GM19452 (cell line): ENCODE measurements around the gene NFATC3.
A peak's percentile ranks its signal among the peaks of the same experiment; 100 is the strongest.

ENCODE experiments used
- ATAC-seq: cut with Tn5 transposase; IDR thresholded peaks from one replicate; pipeline ENCODE4 v1.9.1; 2021; ENCODE audit not compliant: unreplicated experiment

Gene NFATC3

DNA sequence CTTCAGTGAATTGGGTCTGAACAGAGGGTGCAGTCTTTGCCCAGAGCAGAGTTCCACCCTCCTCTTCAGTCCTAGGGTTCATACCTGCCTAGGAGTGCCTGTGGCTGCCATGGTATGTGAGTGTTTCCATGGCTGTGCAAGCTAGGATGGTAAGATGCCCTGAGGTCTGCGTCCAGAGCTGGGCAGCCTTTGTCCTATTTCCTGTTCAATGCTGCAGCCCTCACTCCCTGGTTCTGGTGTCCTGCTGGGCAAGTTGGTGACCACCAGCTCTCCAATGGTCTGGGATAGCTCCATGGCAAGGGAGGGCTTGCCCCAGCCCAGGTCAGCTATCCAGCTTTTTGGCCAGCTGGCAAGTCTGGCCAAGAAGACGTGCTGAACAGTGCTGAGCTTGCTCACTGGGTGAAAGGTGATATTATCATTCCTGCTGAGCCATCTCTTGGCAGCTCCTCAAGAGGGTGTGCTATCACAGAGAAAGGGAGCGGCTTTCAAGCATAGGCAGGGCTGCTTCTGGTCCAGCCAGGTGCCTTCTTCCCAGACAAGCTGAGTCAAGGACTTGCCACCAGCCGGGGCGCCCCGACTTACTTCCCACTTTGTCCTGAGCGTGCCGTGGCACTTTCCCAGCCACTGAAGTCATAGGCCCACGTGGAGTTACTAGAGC is 13.0 kb upstream of the NFATC3 start:
- no peak for ATAC-seq

- ATAC-seq = no peak
Measured at GRCh38 chr16:68073902-68074760, 11.0 kb upstream of the NFATC3 start.

GRCh38 chr16:68074850-68075555 is 10.2 kb upstream of the NFATC3 start:
- peak; percentile 64 for ATAC-seq

DNA sequence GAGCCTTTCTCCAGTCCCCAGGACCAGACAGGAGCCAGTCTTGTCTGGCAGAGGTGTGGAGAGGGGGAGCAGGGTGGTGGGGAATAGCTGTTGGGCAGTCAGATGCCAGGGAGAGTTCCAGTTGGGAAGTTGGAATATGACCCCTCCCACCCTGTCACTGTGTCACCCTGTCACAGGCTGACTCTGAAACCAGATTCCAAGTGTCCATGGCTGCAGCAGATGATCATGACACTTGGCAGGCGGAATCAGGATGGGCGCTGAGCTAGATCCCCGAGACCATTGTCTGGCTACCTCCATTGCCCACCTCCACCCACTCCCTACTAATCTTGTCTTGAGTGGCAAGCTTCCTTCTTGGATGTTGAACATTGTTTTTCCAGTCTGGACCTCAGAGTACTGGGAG is 9.2 kb upstream of the NFATC3 start:
- no peak for ATAC-seq

DNA sequence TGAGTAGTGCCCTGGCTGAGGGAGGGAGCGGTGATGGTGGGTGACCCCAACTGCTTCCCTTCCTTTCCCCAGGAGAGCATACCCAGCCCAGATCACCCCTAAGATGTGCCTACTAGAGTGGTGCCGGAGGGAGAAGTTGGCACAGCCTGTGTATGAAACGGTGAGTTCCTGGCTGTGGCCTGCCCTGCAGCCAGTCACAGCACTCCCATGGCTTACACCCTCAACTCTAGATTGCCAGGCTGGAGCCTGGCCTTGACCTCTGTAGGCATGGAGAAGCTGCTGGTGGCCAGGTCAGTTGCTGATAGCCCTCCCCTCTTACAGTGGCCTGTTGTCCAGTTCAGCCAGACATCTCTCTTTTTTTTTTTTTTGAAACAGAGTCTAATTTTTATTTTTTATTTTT is 8.6 kb upstream of the NFATC3 start:
- ATAC-seq = no peak

- ATAC-seq = no peak
Measured at GRCh38 chr16:68077866-68078700, 7.1 kb upstream of the NFATC3 start.

DNA sequence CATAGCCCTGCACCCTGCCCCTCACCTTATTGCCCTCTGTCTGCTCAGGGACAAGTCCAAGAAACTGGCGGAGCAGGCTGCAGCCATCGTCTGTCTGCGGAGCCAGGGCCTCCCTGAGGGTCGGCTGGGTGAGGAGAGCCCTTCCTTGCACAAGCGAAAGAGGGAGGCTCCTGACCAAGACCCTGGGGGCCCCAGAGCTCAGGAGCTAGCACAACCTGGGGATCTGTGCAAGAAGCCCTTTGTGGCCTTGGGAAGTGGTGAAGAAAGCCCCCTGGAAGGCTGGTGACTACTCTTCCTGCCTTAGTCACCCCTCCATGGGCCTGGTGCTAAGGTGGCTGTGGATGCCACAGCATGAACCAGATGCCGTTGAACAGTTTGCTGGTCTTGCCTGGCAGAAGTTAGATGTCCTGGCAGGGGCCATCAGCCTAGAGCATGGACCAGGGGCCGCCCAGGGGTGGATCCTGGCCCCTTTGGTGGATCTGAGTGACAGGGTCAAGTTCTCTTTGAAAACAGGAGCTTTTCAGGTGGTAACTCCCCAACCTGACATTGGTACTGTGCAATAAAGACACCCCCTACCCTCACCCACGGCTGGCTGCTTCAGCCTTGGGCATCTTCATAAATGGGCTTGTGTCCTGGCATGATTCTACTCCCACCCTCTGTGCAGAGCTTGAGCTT is 6.3 kb upstream of the NFATC3 start:
- no peak for ATAC-seq

DNA sequence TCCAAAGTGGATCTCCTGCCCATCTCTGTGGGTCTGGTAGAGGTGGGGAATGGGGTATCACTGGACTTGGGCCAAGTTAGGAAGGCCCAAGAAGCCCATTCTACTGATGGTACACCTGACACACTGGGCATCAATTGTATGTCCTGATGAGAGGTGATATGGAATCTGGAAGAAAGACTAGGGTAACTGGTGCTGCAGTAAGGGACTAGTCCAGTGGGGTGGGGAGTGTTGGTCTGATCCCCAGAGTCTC is 5.9 kb upstream of the NFATC3 start:
- ATAC-seq = no peak

DNA sequence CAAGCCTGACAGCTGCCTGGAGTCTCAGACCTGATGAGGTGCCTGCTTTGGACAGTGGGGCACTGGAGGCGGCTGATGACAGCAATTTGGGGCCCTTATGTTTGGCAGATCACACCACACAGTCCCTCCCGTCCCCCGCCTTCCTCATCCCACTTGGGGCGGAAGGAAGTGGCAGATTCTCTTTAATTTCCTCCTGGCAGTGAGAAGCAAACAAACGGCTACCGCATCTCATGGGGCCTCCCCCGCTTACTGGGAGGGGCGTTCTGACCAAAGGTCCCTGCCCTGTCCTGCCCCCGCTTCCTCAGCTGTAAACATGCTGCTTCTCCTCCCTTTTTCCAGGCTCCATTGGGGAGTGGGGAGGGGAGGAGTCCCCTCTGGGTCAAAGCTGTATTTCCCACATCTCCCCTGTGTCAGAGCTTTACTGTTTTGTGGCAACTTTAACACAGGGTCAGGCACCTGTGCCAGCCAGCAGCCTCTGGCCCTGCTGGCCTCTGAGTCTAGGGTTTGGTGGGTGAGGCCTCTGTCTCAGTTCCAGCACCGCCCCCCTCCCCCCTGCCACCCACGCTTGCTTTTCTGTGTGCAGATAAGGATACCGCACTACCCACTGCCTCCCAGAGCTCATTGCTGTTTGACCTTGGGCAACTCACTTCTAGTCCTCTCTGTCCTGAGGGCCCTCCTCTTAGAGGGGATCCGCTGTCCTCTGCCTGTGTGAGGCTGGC is 5.4 kb upstream of the NFATC3 start:
- no peak for ATAC-seq

GRCh38 chr16:68081861-68082628 is 3.1 kb upstream of the NFATC3 start:
- no peak for ATAC-seq

GRCh38 chr16:68082629-68083238 is 2.4 kb upstream of the NFATC3 start:
- ATAC-seq = no peak

DNA sequence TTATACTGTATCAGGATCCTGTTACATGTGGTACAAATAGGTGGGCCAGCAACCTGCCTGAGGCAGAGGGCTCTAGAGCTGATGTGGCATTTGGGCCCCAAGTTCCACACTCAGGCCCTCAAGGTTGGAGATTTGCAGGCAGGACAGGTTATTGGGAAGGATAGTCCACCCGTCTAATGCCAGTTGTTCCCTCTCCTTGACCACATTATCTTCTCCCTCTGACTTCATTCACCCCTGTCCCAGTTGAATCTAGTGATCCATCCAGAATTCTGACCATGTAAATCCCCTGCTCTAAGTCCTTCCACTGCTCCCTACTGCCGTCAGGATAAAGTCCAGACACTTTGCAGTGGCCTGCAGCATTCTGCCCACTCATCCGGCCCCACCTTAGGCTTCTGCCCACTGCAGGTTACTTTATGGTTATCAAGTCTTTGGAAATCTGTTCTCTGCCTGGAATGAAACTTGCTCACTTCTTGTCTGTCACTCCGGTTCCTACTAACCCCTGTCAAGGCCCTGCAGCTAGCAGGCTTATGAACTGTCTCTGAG is 1.9 kb upstream of the NFATC3 start:
- no peak for ATAC-seq

DNA sequence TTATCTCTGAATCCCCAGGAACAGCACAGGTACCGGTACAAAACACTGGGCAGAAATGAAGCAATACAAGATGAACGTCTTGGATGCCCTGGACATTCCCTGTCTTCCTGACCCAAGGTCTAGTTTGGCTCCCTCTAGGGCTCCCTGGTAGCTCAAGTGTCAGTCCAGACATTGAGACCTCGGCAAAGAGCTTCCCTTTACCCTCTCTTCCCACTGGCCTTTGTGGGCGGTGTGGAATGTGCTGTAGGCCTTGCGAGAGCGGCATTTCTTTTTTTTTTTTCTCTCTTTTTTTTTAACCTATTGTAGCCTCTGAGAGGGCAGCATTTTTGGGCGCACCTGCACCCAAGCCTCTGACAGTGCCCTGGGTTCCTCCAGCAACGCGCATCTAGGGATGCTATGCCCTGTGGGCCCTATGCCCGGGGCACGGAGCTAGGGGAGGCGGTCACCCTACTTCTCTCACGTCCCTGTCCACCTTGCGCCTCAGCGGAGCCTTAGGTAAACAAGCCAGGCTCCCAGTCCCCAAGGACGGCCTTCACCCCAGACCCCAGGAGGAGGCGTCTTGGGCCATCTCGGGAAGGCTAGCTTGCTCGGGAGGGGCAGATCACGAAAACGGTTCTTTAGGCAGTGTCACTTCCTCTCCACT is 1.2 kb upstream of the NFATC3 start:
- ATAC-seq = peak; percentile 4

GRCh38 chr16:68084504-68085258 is 489 bp upstream of the NFATC3 start:
- peak; percentile 58 for ATAC-seq

DNA sequence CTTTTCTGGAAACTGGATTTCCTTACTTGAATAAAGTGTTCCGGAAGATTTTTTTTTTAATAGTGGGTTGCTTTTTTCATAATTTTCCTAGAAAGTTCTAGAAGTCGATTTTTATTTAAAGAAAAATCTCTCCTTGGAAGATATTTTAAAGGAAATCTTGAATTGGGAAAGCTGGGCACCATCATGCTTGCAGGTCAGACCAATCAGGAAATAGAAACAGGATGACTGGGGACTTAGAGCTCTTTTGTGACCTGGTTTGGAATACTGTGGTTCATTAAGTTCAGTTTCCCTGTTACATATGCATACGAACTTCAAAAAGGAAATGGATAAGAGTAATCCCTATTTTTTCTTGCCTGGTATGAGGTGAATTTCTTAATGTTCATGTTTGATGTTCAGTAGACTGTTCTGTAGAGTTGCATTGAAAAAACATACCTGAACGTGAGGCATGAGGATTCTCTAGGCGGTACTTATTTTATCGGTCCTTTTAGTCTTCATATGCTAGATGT is 1.2 kb downstream of the NFATC3 start:
- no peak for ATAC-seq

GRCh38 chr16:68086860-68087268 is 1.7 kb downstream of the NFATC3 start:
- no peak for ATAC-seq

DNA sequence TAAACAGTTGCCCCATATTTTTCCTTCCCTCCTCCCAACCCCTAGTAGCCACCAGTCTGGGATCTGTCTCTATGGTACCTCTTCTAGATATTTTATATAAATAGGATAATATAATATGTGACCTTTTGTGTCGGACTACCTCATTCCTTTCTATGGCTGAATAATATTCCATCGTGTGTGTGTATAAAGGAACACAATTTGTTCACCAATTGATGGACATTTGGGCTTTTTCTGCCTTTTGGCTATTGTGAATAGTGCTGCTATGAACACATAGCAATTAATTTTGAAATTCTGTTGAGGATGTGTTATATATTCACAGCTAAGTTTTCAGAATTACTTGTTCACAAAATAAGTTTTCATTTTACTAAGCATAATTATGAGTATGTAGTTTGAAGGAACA is 2.5 kb downstream of the NFATC3 start:
- ATAC-seq = no peak
